ENCODE data around the gene RNPS1.
A peak's percentile ranks its signal among the peaks of the same experiment; 100 is the strongest.

The RNPS1 gene, protein sequence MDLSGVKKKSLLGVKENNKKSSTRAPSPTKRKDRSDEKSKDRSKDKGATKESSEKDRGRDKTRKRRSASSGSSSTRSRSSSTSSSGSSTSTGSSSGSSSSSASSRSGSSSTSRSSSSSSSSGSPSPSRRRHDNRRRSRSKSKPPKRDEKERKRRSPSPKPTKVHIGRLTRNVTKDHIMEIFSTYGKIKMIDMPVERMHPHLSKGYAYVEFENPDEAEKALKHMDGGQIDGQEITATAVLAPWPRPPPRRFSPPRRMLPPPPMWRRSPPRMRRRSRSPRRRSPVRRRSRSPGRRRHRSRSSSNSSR

DNA sequence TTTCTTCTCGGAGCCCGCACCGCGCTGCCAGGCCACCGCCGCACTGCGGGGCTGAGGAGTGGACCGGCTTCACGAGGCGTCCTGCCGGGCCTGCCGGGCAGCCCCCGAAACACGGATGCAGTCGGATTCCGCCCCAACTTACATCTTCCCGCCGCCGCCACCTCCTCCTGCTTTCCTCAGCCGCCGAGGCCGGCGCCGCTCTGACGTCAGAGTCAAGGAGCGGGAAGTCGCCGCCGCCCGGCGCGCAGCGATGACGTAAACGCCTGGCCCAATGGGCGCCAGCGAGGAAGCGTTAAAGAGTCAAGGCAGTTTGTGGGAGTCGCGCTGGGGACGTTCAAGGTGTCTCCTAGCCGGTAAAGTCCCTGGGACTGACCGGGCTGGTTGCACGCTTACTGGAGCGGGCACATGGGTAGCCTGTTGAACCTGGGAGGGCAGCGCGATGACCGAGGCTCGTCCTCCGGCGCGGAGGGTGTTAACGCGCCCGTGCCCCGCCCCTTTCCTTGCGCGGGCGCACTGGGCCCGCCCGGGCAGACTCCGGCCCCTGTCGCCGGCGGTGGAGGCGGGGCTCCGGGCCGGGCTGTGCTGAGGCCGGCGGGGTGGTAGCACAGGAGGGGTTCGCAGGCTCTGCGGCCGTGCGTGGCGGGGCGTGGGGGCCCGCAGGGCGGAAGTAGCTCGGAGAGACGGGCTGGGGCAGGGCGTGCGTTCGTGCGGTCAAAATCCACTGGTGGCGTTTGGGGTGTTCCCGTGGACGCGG lies at the start of gene RNPS1:
RNPS1 (minus strand) TSS at position 214 of the 754 bp plus-strand sequence. CDS start 3,483 bp downstream, outside the sequence.
- DNase-seq, result peak; percentile 96

DNA sequence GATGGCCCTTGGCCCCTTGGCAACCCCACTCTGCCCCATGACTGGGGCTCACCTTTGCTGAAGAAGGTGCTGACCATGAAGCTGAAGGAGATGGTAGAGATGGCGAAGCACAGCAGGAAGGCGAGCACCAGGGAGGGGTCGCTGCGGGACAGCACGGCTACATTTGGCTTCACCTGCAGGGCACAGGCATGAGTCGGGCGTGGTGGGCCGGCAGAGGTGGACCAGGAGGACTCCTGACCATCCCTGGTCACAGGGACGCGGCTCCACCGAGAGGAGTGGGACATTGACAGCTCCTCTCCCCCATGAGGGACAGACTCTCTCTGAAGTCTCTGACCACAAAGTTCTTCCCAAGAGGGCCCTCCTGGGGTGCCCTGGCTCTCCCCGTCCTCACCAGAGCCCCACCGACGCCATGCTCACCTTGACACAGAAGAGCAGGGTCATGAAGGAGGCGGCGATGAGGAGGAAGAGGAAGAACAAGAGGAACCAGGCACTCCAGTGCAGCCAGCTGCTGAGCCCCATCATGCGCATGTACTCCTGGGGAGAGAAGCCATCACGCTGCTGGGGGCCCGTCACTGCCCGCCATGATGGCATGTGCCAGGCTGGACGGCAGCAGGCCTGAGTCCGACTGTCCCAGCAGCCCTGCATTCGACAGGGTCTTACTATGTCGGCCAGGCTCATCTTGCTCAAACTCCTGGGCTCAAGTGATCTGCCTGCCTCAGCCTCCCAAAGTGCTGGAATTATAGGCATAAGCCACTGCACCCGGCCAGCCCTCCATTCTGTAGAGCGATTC lies 49.5 kb upstream of the RNPS1 start:
- no peak for DNase-seq

DNA sequence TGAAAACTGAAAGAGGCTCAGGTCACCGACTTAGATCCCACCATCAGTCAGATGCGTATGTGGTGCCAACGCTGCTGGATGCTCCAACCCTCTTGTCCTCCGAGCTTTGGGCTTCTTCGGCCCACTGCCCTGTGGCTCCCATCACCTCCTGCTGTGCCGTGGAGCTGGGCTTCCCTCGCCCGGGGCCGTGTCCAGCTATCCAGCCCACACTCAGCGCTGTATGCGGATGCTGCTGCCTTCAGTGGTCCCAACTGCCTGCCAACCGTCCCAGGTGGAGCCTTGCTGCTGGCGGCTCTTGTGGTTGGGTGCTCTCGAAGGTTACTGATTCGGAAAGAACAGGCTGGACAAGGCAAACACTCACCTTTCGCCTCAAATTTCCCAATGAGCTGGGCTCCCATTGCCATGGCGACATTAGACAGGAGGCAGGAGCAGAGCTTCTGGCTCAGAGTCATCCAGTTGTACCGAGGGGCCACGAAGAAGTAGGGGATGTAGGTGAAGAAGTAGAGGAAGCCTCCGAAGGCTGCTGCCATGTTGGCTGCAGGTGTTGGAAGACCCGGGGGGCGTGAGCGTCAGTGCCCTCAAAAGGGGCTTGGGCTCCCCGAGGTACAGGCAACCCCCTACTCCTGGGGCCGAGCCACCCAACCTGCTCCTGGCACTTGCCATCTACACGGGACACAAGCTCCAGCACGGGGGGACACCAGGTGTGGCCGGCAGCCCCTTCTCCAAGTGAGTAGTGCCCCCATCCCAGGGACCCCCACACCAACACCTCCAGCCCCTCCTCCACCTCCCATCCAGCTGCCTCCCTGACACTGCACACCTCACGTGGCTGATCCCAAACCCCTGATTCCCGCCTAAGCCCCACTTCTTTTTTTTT lies 40.4 kb upstream of the RNPS1 start:
- DNase-seq, result no peak

DNA sequence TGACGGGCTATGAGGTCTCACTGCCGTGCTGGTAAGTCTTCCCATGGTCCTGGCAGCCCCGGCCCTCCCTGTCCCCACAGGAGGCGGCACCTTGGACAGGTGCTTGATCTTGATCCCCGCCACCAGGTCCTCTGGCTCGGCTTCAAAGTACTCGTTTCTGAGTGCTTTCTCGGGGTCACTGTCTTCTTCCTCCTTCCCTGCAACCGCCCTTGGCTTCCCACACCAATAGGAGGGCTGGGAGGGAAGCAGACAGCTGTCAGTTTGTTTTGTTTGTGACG lies 31.9 kb upstream of the RNPS1 start:
- no peak for DNase-seq

DNA sequence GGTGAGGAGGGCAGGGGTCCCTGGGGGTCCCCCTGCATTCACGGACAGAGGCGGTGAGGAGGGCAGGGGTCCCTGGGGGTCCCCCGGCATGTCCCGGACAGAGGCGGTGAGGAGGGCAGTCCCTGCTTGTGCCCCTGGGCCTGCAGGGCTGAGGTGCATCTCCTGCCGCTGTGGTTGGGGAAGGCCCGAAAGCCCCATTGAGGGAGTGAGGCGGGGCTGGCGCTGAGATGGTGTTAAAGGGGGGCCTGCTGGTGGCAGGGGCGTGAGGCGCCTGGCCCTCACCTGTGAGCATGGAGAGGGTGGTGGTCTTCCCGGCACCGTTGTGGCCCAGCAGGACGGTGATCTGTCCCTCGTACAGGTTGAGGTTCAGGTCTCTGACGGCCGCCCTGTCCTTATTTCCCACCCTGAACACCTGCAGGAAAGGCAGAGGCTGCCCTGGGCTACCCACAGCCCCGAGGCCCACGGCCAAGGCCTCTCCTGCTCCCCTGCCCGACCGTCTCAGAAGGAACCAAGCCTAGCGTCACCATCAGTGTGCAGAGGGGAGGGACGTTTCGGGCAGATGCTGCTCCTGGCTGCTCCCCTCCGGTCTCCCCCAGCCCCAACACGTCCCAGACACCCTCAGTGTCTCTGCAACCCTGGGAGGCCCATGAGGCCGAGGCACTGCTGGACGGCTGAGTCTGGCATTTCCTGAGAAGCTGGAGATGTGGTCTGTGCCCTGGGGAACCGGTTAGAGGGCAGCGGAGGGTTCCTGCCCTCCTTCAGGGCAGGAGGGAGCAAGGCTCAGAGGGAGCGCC lies 31.4 kb upstream of the RNPS1 start:
- DNase-seq, result no peak

DNA sequence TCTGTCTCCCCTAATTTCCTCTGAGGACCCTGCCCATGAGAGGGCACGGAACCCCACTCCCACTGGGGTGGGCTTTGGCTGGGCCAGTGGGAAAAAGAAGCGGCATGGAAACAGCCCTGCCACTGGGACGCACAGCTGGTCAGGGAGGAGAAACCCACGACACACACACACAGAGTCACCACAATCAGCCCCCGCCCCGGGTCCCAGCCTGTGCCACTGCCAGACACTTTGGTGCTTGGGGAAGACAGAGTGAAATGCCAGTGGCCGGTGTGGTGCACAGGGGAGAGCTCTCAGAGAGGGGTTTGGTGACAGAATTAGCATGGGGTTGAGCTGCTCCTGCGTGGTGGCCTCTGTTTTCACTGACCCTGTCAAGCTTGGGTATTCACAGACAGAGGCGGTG lies 30.7 kb upstream of the RNPS1 start:
- no peak for DNase-seq

DNA sequence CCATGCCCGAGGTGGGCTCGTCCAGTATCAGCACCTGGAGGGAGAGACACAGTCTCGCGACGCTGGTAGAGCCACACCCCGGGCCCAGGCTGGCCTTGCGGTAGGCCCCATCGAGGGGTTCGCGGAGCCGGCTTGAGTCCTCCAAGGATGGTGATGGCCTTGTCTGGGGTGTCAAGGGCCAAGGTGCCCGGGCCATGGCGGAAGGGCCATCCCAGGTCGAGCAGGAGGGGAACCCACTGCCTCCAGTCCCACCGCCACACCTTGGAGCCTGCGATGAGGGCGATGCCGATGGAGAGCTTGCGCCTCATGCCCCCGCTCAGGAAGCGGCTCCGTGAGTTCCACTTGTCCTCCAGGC lies 29.6 kb upstream of the RNPS1 start:
- no peak for DNase-seq

DNA sequence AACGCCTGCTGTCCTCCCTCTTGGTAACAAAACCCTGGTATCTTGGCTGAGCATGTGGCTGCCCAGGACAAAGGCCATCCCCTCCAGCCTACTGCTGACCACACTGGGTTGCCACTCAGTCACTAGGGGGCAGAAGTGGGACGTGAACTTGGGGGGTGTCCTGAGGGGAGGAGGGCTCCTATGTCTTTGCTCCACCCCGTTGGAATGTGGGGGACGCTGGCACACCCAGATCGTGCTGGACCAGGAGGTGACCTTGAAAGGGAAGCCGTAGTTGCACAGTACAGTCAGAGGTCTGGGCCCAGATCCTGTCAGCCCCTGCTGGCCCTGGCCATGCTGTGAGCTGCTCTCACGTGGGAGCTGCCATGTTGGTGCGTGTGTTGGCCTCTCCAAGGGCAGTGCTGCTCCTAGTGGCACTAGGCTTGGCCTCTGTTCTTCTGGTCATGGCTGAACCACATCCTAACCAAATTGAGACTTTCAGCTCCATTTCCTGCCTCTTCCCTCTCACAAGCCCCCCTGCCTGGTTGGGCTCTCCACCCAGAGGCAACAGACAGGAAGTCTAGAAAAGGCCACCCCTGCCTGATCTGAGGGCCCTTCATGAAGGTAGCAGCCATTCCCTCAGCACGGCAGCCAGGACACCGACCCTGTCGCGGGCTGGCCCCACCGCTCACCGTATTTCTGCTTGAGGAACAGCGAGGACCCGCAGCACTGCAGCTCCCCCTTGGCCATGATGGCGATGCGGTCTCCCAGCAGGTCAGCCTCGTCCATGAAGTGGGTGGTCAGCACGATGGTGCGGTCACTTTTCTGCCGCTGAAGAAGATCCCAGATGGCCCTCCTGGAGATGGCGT lies 29.0 kb upstream of the RNPS1 start:
- no peak for DNase-seq

DNA sequence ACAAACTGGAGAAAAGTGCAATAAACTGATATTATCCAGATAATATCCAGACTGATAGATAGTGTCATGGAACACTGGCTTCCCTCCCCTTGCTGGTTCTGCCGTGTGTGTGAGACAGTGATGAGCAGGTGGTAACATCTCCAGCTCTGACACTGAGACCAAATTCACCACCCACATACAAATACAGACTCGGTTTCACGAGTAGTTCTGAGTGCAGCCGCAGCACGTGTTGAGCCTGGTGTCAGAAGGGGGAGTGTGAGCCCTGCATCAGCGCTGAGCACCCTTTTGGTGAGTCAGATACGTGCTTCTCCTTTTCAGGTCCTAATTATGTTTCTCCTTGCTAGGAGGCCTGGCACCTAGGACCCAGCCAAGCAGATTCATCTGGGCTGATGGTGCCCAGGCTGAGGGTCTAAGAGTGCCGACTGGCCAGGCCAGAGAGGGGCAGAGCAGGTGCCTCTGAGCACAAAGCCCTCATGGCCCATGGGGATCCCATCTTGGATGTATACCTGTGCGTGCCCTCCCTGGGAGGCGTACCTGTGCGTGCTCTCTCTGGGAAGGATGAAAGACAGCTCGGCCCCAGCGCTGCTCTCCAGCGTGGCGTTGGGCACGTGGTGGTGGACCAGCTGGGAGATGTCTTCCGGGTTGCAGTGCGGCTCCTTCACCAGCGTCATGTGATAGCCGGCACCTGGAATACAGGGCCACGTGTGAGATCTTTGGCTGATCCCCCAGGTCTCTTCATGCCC lies 27.3 kb upstream of the RNPS1 start:
- no peak for DNase-seq

DNA sequence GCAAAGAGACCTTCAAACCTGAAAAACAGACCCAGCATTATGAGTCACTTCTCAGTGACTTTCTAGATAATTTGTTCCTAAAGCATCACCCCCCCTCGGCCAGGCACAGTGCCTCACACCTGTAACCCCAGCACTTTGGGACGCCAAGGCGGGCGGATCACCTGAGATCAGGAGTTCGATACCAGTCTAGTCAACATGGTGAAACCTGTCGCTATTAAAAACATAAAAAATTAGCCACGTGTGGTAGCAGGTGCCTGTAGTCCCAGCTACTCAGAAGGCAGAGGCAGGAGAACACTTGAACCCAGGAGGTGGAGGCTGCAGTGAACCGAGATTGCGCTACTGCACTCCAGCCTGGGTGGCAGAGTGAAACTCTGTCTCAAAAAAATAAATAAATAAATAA lies 24.3 kb upstream of the RNPS1 start:
- no peak for DNase-seq

DNA sequence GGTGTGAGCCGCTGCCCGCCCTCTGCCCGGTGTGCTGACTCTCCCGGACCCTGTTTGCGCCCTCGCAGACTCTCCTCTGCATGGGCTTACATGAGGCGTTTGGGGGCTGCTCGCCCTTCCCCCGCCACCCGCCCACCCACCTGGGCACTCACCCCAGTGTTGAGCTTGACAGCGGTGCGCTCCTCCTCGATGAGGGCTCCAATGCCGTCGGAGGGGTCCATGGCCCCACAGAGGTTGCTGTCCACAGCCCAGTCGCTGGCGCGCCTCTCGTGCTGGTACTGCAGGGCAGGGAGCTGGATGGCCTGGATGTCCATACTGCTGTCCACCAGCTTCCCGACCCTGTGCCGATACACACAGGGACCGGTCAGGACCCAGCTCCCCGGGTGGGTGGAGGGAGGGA lies 21.4 kb upstream of the RNPS1 start:
- DNase-seq, result no peak

DNA sequence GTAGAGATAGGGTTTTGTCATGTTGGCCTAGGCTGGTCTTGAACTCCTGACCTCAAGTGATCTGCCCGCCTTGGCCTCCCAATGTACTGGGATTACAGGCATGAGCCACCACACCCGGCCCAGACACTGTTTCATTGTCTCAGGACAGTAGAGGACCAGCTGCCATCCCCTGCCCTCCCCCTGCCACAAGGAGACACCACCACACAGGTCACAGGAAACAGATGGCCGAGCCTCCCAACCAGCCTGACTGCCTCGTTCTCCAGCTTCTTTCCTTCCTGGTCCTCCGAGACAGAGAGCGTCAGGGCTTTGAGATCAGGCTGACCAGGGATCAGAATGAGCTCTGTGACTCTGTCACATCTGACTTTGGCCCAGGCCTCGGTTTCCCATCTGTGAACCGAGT lies 20.8 kb upstream of the RNPS1 start:
- no peak for DNase-seq

DNA sequence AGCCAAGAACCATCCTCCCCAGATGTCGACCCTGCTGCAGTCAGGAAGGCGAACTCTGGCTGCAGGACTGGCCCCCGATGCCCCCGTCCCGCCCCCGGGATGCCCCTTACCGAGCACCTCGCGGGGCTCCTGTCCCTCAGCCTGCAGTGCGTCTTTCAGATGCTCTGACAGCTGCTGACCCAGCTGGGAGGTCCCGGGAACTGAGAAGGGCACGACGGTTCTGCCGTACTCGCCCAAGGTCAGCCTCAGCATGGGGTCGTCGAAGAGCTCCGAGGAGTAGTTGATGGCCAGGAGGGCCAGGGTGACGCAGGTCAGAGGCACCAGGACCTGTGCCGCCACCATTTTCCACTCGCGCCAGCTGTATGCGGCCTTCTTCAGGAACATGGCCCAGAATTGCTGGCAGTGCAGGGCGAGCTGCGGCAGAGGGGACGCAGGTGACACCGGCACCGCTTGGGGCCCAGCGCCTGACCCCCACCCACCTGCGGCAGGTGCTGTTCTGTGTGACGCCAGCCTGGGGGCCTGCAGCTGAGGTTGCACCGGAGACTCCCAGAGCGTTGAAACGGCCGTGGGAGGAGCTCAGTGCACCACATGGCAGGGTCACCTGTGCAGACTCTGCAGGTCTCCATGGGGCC lies 20.1 kb upstream of the RNPS1 start:
- DNase-seq, result no peak

DNA sequence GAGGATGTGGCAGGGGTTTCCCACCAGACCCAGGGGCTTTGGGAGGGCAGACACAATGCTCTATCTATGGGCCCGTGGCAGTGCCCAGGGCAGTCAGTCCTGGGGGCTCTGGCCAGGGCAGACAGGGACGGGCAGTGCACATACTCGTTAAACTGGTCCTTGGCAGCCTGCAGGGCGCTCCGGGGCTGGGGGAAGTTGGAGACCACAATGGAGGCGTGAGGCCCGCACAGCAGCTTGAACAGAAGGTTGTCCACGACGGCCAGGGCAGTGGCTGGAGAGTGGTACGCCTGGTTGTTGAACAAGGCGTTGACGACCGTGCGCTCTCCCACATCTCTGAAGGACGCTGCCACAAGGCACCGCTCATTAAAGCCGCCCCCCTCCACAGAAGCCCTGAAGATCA lies 18.6 kb upstream of the RNPS1 start:
- no peak for DNase-seq

DNA sequence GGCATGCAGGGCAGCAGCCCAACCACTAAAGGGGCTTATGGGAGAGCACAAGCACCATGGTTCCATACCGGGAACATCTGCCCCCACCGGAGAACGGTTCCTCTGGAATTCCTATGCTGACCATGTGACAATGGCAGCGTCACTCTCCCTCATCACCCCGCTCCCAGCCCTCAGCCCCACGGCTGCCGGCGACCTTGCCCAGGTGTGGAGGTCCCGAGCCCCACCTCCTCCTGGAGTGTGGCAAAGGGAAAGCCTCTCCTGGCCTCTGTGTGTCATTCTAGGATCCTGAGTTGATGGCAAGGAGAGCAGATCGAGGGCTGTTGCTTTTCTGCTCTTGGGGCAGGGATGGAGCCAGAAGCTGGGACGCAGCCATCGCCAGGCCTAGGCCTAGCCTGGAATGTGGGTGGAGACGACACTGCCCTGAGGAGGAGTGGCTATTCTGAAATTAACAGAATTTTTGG lies 17.8 kb upstream of the RNPS1 start:
- DNase-seq, result no peak

DNA sequence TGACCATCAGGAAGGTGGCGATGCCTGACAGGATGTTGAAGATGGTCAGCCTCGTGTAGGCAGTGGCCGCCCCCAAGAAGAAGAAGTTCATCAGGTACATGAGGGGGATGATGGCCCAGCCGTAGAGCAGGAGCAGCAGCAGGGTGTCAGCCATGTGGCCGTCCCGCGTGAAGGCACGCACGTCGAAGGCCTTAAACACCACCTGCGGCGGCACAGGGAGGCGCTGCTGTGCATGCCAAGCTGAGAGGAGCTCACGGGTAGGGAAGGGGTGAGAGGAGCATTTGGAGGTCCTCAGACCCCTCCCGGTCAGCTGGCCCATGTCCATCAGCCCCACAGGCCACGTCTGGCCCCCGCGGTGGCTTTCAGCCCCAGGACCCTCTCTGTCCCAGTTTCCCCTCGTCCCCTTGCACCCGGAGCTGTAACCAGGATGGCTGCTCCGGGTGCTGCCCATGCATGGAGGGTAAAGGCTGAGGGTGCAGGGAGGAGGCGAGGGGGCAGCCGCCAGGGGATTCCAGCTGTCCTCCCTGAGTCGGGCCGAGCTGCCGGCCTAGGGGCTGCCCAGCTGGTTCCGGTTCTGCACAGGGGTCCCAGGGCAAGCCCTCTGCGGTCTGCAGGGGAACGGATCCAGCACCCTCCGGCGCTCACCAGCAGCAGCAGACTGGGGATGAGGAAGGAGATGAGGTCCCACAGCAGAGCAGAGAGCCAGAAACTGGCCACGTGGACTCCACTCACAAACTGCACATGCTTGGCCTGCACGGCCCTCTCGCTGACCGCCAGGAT lies 17.1 kb upstream of the RNPS1 start:
- no peak for DNase-seq

DNA sequence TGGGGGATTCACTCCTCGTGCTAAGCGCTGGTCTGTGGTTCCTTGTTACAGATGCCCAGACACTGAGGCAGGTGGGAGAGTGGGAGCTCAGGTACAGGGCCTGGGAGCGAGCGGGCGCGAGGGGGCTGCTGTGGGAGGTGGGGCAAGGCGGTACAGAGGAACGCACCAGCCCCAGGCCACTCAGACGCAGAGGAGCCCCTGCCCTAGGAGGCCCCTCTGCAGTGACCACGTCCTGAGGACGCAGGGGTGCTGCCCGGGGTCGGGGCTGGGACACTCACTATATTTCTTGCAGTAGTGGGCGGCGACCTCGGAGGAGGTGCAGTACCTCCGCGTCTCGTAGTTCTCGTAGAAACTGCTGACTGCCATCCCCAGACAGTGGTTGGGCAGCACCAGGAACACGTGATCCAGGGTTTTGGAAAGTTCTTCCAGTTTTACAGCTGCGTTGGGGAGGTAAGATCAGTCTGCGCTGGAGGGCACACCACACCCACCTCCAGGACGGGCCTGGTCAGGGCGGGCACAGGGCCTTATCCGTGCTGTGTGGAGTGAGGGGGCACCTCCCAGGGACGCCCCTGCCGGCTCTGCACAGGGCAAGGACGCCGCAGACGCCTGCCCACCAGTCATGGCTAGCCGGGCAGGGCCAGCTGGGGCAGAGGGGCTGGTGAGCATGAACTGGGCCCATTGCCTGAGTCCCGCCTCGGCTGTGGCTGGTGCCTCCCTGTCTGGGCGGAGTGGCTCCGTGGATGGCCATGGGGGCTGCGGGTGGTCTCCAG lies 16.3 kb upstream of the RNPS1 start:
- no peak for DNase-seq

DNA sequence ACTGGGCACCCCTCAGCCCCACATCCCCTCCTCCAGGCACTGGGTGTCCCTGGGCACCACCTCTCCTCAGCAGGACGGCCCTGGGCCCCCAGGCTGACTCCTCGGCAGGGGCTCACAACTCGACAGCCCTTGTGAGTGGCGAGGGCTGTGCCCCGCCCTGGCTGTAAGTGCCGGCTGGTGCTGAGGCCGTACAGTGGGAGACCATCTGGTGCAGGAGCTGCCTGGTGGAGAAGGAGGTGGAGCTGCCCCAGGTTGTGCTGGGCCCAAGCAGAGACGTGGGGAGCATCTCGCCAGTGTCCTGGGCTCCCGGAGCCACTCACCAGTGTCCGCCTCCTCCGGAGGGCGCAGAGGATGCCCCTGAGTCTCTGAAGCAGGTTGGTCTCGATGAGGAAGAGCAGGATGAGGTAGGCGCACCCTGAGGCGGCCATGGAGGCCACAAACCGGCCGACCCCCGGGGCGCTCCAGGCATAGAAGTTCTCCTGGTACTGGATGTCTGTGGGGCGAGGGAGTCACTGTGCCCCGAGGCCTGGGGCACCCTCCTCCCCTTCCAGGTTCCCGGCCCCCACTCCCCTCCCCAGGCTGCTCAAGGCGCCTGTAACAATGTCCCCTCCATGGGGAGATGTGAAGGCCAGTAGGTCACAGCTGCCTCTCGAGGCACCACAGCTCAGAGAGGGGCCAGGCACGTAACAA lies 15.1 kb upstream of the RNPS1 start:
- DNase-seq, result no peak
